H1 (cell line): ENCODE data around the gene ALG9. TPM values are rescaled to one million over a fixed set of nuclear protein-coding genes. Genes with fewer than 3 reads are reported as not detected.

Experiments
- CTCF ChIA-PET: fragments of 300-600 bp; sonication (Branson Sonifier 250); formaldehyde crosslinking; loops from one replicate; lab custom pipeline; 2021; ENCODE audit not compliant: partially characterized antibody; lab: Charles Lee
- POLR2A ChIA-PET: fragments of 300-600 bp; sonication (Branson Sonifier 250); formaldehyde crosslinking; loops from one replicate; lab custom pipeline; 2021; ENCODE audit warnings: inconsistent platforms; ENCODE audit not compliant: partially characterized antibody; lab: Charles Lee
- DNase-seq, 2 experiments: peaks; one replicate each; pipeline versions ENCODE4 v3.0.0 to v3.0.0-alpha.2; 2010 to 2022; ENCODE audit warnings: low spot score in 2 of 2, low read depth in 1 of 2, mixed read lengths in 1 of 2
- FAIRE-seq: peaks from 2 replicates; lab custom pipeline; 2011; peaks lifted over from hg19 to GRCh38; lab: Jason Lieb, UNC
- H2AFZ ChIP-seq: 2 replicates; pipeline ENCODE4 v1.8.1; 2012; ENCODE audit warnings: low read length, inconsistent platforms
- H2AK5ac ChIP-seq: 2 replicates; pipeline ENCODE4 v1.6.1; 2013; ENCODE audit warnings: low read depth, low read length
- H2BK120ac ChIP-seq: replicated peaks from 2 replicates; pipeline ENCODE3; 2013; ENCODE audit warnings: low read depth, low read length, inconsistent platforms
- H2BK12ac ChIP-seq: 2 replicates; pipeline ENCODE4 v1.6.1; 2013; ENCODE audit warnings: low read depth, low read length
- H2BK15ac ChIP-seq: 2 replicates; pipeline ENCODE4 v1.6.1; 2013; ENCODE audit warnings: low read length
- H2BK20ac ChIP-seq: 2 replicates; pipeline ENCODE4 v1.6.1; 2013; ENCODE audit warnings: low read length
- H2BK5ac ChIP-seq: 2 replicates; pipeline ENCODE4 v1.6.1; 2013; ENCODE audit warnings: low read depth, low read length
- H3K14ac ChIP-seq: 2 replicates; pipeline ENCODE4 v1.6.1; 2013; ENCODE audit warnings: inconsistent platforms; ENCODE audit not compliant: insufficient read length
- H3K18ac ChIP-seq: 2 replicates; pipeline ENCODE4 v1.6.1; 2013; ENCODE audit warnings: low read length; ENCODE audit errors: extremely low read depth
- H3K23ac ChIP-seq: 2 replicates; pipeline ENCODE4 v1.6.1; 2013; ENCODE audit warnings: inconsistent platforms; ENCODE audit not compliant: insufficient read length
- H3K23me2 ChIP-seq: 2 replicates; pipeline ENCODE4 v1.6.1; 2013; ENCODE audit warnings: low read depth, low read length
- H3K27ac ChIP-seq: 2 replicates; pipeline ENCODE4 v1.6.1; 2011; ENCODE audit warnings: low read depth, low read length, inconsistent platforms
- H3K27me3 ChIP-seq, 4 experiments: replicated peaks in 1 of 4; 1 replicate in 1 of 4; 2 replicates in 3 of 4; pipeline versions ENCODE4 v1.6.1 to v1.8.1; 2011 to 2013; ENCODE audit warnings: low read length in 3 of 4, mild to moderate bottlenecking in 3 of 4, inconsistent platforms in 2 of 4, mixed read lengths in 2 of 4, moderate library complexity in 1 of 4; ENCODE audit not compliant: control insufficient read depth in 3 of 4, insufficient read depth in 3 of 4; ENCODE audit errors: extremely low read depth in 1 of 4
- H3K36me3 ChIP-seq, 4 experiments: 2 replicates each; pipeline versions ENCODE4 v1.6.1 to v1.8.1; 2011 to 2013; ENCODE audit warnings: mild to moderate bottlenecking in 4 of 4, low read length in 3 of 4, moderate library complexity in 2 of 4, control low read depth in 1 of 4, inconsistent platforms in 1 of 4; ENCODE audit not compliant: insufficient read depth in 4 of 4, control insufficient read depth in 2 of 4
- H3K4ac ChIP-seq: replicated peaks from 2 replicates; pipeline ENCODE3; 2013; ENCODE audit warnings: low read length, low read depth, mixed read lengths, inconsistent platforms; ENCODE audit not compliant: insufficient read length
- H3K4me1 ChIP-seq, 4 experiments: replicated peaks in 1 of 4; 1 replicate in 1 of 4; 2 replicates in 3 of 4; pipeline versions ENCODE4 v1.6.1 to v1.8.1; 2011 to 2013; ENCODE audit warnings: low read length in 3 of 4, inconsistent platforms in 2 of 4, mixed read lengths in 1 of 4; ENCODE audit not compliant: insufficient read depth in 4 of 4, control insufficient read depth in 3 of 4
- H3K4me2 ChIP-seq, 2 experiments: 2 replicates each; pipeline versions ENCODE4 v1.6.1 to v1.8.1; 2011 to 2013; ENCODE audit warnings: low read depth in 2 of 2, low read length in 2 of 2, control low read depth in 1 of 2, inconsistent platforms in 1 of 2, mild to moderate bottlenecking in 1 of 2; ENCODE audit not compliant: insufficient read depth in 1 of 2
- H3K4me3 ChIP-seq, 4 experiments: fragments of 200-600, 300-600 bp in 1 of 4; sonication (generic), shearing (Covaris generic), sonication (Bioruptor Twin) in 1 of 4; 2 replicates each; pipeline versions ENCODE4 v1.5.1 to v1.8.1; 2011 to 2016; ENCODE audit warnings: low read length in 4 of 4, low read depth in 3 of 4, control low read depth in 2 of 4, inconsistent platforms in 2 of 4, mild to moderate bottlenecking in 2 of 4, mixed read lengths in 1 of 4, moderate library complexity in 1 of 4; ENCODE audit not compliant: insufficient read depth in 2 of 4; ENCODE audit errors: extremely low read depth in 1 of 4
- H3K56ac ChIP-seq: replicated peaks from 2 replicates; pipeline ENCODE3; 2013; ENCODE audit warnings: low read depth, mild to moderate bottlenecking, mixed read lengths, low read length, inconsistent platforms; ENCODE audit not compliant: insufficient read length
- H3K79me1 ChIP-seq: 2 replicates; pipeline ENCODE4 v1.6.1; 2013; ENCODE audit warnings: low read depth, low read length, control low read depth
- H3K79me2 ChIP-seq, 2 experiments: 2 replicates each; pipeline versions ENCODE4 v1.6.1 to v1.8.1; 2012 to 2013; ENCODE audit warnings: low read length in 2 of 2, mild to moderate bottlenecking in 2 of 2, inconsistent platforms in 1 of 2; ENCODE audit not compliant: insufficient read depth in 2 of 2, control insufficient read depth in 1 of 2
- H3K9ac ChIP-seq, 4 experiments: replicated peaks in 1 of 4; 1 replicate in 1 of 4; 2 replicates in 3 of 4; pipeline versions ENCODE4 v1.6.1 to v1.8.1; 2011 to 2013; ENCODE audit warnings: low read depth in 3 of 4, low read length in 3 of 4, control low read depth in 2 of 4, mild to moderate bottlenecking in 2 of 4, moderate library complexity in 2 of 4, inconsistent platforms in 1 of 4; ENCODE audit errors: extremely low read depth in 1 of 4
- H3K9me3 ChIP-seq, 2 experiments: 2 replicates each; pipeline versions ENCODE4 v1.6.1 to v1.8.1; 2012 to 2013; ENCODE audit warnings: mild to moderate bottlenecking in 2 of 2, moderate library complexity in 2 of 2, control low read depth in 1 of 2, inconsistent platforms in 1 of 2, low read depth in 1 of 2, low read length in 1 of 2, mixed read lengths in 1 of 2; ENCODE audit not compliant: insufficient read depth in 2 of 2
- H4K20me1 ChIP-seq, 2 experiments: replicated peaks in 1 of 2; 2 replicates each; pipeline versions ENCODE3 to v1.8.1; 2011 to 2013; ENCODE audit warnings: inconsistent platforms in 2 of 2, low read length in 2 of 2, mild to moderate bottlenecking in 1 of 2; ENCODE audit not compliant: insufficient read depth in 2 of 2, control insufficient read depth in 1 of 2
- H4K5ac ChIP-seq: 2 replicates; pipeline ENCODE4 v1.6.1; 2013; ENCODE audit warnings: low read length, low read depth, mixed read lengths, inconsistent platforms; ENCODE audit not compliant: insufficient read length
- H4K8ac ChIP-seq: 2 replicates; pipeline ENCODE4 v1.8.0; 2013; ENCODE audit warnings: mild to moderate bottlenecking, moderate library complexity, low read length, inconsistent platforms; ENCODE audit not compliant: insufficient read depth; ENCODE audit errors: extremely low read depth
- H4K91ac ChIP-seq: replicated peaks from 2 replicates; pipeline ENCODE3; 2013; ENCODE audit warnings: low read length, mixed read lengths, inconsistent platforms; ENCODE audit not compliant: insufficient read length
- BACH1 ChIP-seq: IDR thresholded peaks from 2 replicates; pipeline ENCODE4 v1.6.1; 2012; ENCODE audit warnings: low read length, improper control_type of control experiment
- CEBPB ChIP-seq: IDR thresholded peaks from 2 replicates; pipeline ENCODE4 v1.6.1; 2012; ENCODE audit warnings: low read depth, low read length
- CHD2 ChIP-seq: IDR thresholded peaks from 2 replicates; pipeline ENCODE4 v1.6.1; 2012; ENCODE audit warnings: low read length, improper control_type of control experiment
- EGR1 ChIP-seq: IDR thresholded peaks from 2 replicates; pipeline ENCODE4 v1.6.1; 2011; ENCODE audit warnings: low read depth, low read length, borderline replicate concordance
- HDAC2 ChIP-seq, 2 experiments: fragments of 300-600 bp in 1 of 2; sonication (generic) in 1 of 2; IDR thresholded peaks; 2 replicates each; pipeline ENCODE4 v1.6.1; 2011 to 2012; ENCODE audit warnings: low read depth in 2 of 2, low read length in 2 of 2, mild to moderate bottlenecking in 2 of 2, moderate library complexity in 2 of 2, borderline replicate concordance in 1 of 2, inconsistent platforms in 1 of 2
- KDM4A ChIP-seq: IDR thresholded peaks from one replicate; pipeline ENCODE4 v1.7.1; 2012; ENCODE audit warnings: low read depth, mild to moderate bottlenecking, moderate library complexity, low read length, inconsistent platforms; ENCODE audit not compliant: severe bottlenecking
- NRF1 ChIP-seq: IDR thresholded peaks from 2 replicates; pipeline ENCODE4 v1.6.1; 2011; ENCODE audit warnings: mild to moderate bottlenecking, low read depth, low read length, improper control_type of control experiment
- POLR2AphosphoS5 ChIP-seq: IDR thresholded peaks from 2 replicates; pipeline ENCODE4 v1.6.1; 2011; ENCODE audit warnings: low read depth, low read length
- POU5F1 ChIP-seq: IDR thresholded peaks from 2 replicates; pipeline ENCODE4 v1.6.1; 2011; ENCODE audit warnings: low read depth, mild to moderate bottlenecking, low read length, moderate library complexity
- RAD21 ChIP-seq, 2 experiments: IDR thresholded peaks in 1 of 2; conservative IDR thresholded peaks in 1 of 2; 2 replicates each; pipeline ENCODE4 v1.6.1; 2011; ENCODE audit warnings: low read depth in 2 of 2, low read length in 2 of 2, improper control_type of control experiment in 1 of 2, inconsistent platforms in 1 of 2, mild to moderate bottlenecking in 1 of 2, moderate library complexity in 1 of 2
- RXRA ChIP-seq: IDR thresholded peaks from 2 replicates; pipeline ENCODE4 v1.6.1; 2011; ENCODE audit warnings: low read depth, mild to moderate bottlenecking, low read length, moderate library complexity; ENCODE audit not compliant: insufficient read depth
- WGBS, 2 experiments: shearing (Covaris generic) in 1 of 2; methylation state at CpG; one replicate each; pipeline versions ENCODE4 v1.1.6 to v1.1.7; 2013 to 2015; ENCODE audit warnings: low lambda C conversion rate in 2 of 2, mixed read lengths in 2 of 2, inconsistent platforms in 1 of 2, low coverage in 1 of 2, missing lambda C conversion rate in 1 of 2; ENCODE audit not compliant: insufficient replicate concordance in 2 of 2, insufficient coverage in 1 of 2, insufficient read length in 1 of 2; ENCODE audit errors: extremely low coverage in 1 of 2, missing lambda C conversion rate in 1 of 2; 5-methylcytosine and 5-hydroxymethylcytosine counted together
- polyA plus RNA-seq, 7 experiments: library from polyadenylated mRNA; depleted of rRNA in 3 of 7; stranded (reverse) in 5 of 7; unstranded in 2 of 7; fragments of >200 nt in 5 of 7; fragments of 200-250 nt in 2 of 7; gene quantifications; 1 replicate in 5 of 7; 2 replicates in 1 of 7; 4 replicates in 1 of 7; pipeline versions ENCODE4 v1.2.1 to v1.2.3, GENCODE V29; 2011 to 2013; ENCODE audit warnings: missing spikeins in 2 of 7, mixed read lengths in 2 of 7
- total RNA-seq: library from RNA; stranded (reverse); fragmentation: NEBNext Ultra II Directional; extraction: Animal tissue kit (Norgen Biotek cat#: 25700); gene quantifications from 2 replicates; pipeline ENCODE4 v1.2.1, GENCODE V29; 2021

The ALG9 gene
- total and polyA plus RNA-seq, 2 of the 8 experiments (the other 6 are each of a cell fraction or from before 2014, with no cell fraction given) = 23.5 to 24.5 TPM

- Histone ChIP-seq H2BK20ac (no peak overlapping the region), H2AK5ac (no peak overlapping the region), H3K9me3 (no peaks in the 10 kb centered on the region), H3K4me2 (no peak overlapping the region), H2AFZ (no peak overlapping the region), H4K91ac (no peak overlapping the region), H3K14ac (no peak overlapping the region), H3K27ac (no peak overlapping the region), H3K4me3 (no peak overlapping the region), H3K79me2 (no peaks in the 10 kb centered on the region), H3K79me1 (no peaks in the 10 kb centered on the region), H3K4me1 (peaks cover 0 to 5% (median 3%) of the 10 kb centered on the region in 4 experiments; a peak in 3 of 7 replicates), H4K8ac (no peak overlapping the region), H2BK5ac (no peak overlapping the region), H3K23me2 (no peaks in the 10 kb centered on the region)
- DNase-seq = no peak
- FAIRE-seq = no peak
- CTCF ChIA-PET = interaction anchor here (0.6 to 1.3 kb wide), 6 partner anchors 15 to 189 kb away, joined by 3 to 5 read pairs (median 4); no protein-coding TSS in a partner anchor
- POLR2A ChIA-PET = interaction anchor here (1.0 kb wide), 1 partner anchor 21 kb away, joined by 3 read pairs; no protein-coding TSS in a partner anchor
- TF ChIP-seq CHD2 = no peak
- TF ChIP-seq RXRA = no peak
- no peak for TF ChIP-seq NRF1
- no peak for TF ChIP-seq POLR2AphosphoS5
- TF ChIP-seq EGR1 = no peak
- no peak for TF ChIP-seq KDM4A
- TF ChIP-seq BACH1 = no peak
- no peak for TF ChIP-seq RAD21 (IDR thresholded peaks at IDR 0.05 in 1 of 2, conservative IDR thresholded peaks at IDR 0.05 in 1 of 2; ENCODE audit: low read depth in 2 of 2, low read length in 2 of 2)
- TF ChIP-seq HDAC2 (IDR thresholded peaks at IDR 0.05; ENCODE audit: borderline replicate concordance in 1 of 2, low read depth in 2 of 2, low read length in 2 of 2) = no peak
- no peak for TF ChIP-seq CEBPB
- no peak for TF ChIP-seq POU5F1
- TF ChIP-seq, all 59 proteins: peak for 0
- no peak overlapping the region for H3K56ac ChIP-seq
- no peak overlapping the region for H2BK12ac ChIP-seq
- H3K23ac ChIP-seq = no peak overlapping the region
- no peaks in the 10 kb centered on the region for H3K27me3 ChIP-seq
- H3K36me3 ChIP-seq = no peaks in the 10 kb centered on the region
- H3K18ac ChIP-seq = no peak overlapping the region
- no peaks in the 10 kb centered on the region for H4K20me1 ChIP-seq
- H2BK15ac ChIP-seq = no peak overlapping the region
- WGBS, 2 experiments = 92% methylated on average over 1 of the region's 1 CpG; no CpG with 5 or more reads in 1 of the 2 experiments
- H3K9ac ChIP-seq = no peak overlapping the region
- H3K4ac ChIP-seq = no peak overlapping the region
- no peak overlapping the region for H2BK120ac ChIP-seq
- no peak overlapping the region for H4K5ac ChIP-seq
These were observed 52.1 kb downstream of the ALG9 start for GRCh38 chr11:111819161-111819828.
